ENCODE data around the gene MGST2. TPM values are rescaled to one million over a fixed set of nuclear protein-coding genes. Genes with fewer than 3 reads are reported as not detected.

Gene MGST2
- total RNA-seq, 4 donors from 2014 or later: 34.0 to 117 (median 78.7) TPM

- intact Hi-C loops (cut with DNase I): no loop called here
- Histone ChIP-seq H3K4me1 (no peaks in the 10 kb centered on the region), H3K27me3 (no peaks in the 10 kb centered on the region), H3K36me3 (no peaks in the 10 kb centered on the region), H3K4me3 (replicated peaks in 1 of 3) (no peak overlapping the region), H3K9me3 (no peaks in the 10 kb centered on the region), H3K27ac (no peak overlapping the region)
- TF ChIP-seq POLR2A (IDR thresholded peaks at IDR 0.05): no peak
- no peak for TF ChIP-seq CTCF (IDR thresholded peaks at IDR 0.05)
- no peak for DNase-seq
- WGBS, 2 donors: 91 to 95% methylated on average over 4 of the region's 4 CpGs
Measured at GRCh38 chr4:139749835-139750498, 84.3 kb downstream of the MGST2 start.

GRCh38 chr4:139753686-139754085, 88.1 kb downstream of the MGST2 start:
- no peaks in the 10 kb centered on the region for H3K27me3 ChIP-seq
- H3K4me3 ChIP-seq (replicated peaks in 1 of 3): no peak overlapping the region
- no peak overlapping the region for H3K27ac ChIP-seq
- DNase-seq: no peak
- H3K36me3 ChIP-seq: no peaks in the 10 kb centered on the region
- no peaks in the 10 kb centered on the region for H3K9me3 ChIP-seq
- intact Hi-C loops (cut with DNase I): no loop called here
- TF ChIP-seq CTCF (IDR thresholded peaks at IDR 0.05): no peak
- no peak for TF ChIP-seq POLR2A (IDR thresholded peaks at IDR 0.05)
- no peaks in the 10 kb centered on the region for H3K4me1 ChIP-seq
- WGBS, 2 donors: 94 to 96% methylated on average over 3 of the region's 3 CpGs

Other genes with a start within 250 kb of the MGST2 start
- 10 to 100 TPM in 3 of 4 donors, 1 to 10 TPM in 1; 7.9 to 13.6 (median 12.0) TPM for gene RAB33B, start 211.7 kb upstream of the MGST2 start, total RNA-seq
- gene SETD7, start 109.6 kb upstream of the MGST2 start, total RNA-seq: 10 to 100 TPM; 33.3 to 73.0 (median 37.1) TPM